Hematopoietic multipotent progenitor cell (in vitro differentiated cells): Measurements from ENCODE around the gene IL22RA2. TPM values are rescaled to one million over a fixed set of nuclear protein-coding genes. Genes with fewer than 3 reads are reported as not detected.
"Not testable (repeated sequence)": the region's sequence is repeated elsewhere in the genome, so short reads cannot be mapped to it uniquely, and the experiment has no call there.

Experiments used
- DNase-seq, 3 donors: peaks; one replicate each; pipeline ENCODE4 v3.0.0-alpha.2; 2011 to 2015; ENCODE audit warnings: low read depth in 2 of 3, low spot score in 2 of 3
- total RNA-seq: library from RNA; depleted of rRNA; stranded (reverse); fragments of >200 nt; gene quantifications from one replicate; pipeline ENCODE4 v1.2.3, GENCODE V29; 2012

Gene IL22RA2
- total RNA-seq, 1 donor: not detected

- DNase-seq: no peak
These were observed 46.5 kb downstream of the IL22RA2 start for GRCh38 chr6:137126875-137127485.

- no peak for DNase-seq
These were observed 50.4 kb downstream of the IL22RA2 start for GRCh38 chr6:137123078-137123477.

- no peak for DNase-seq
These were observed 50.8 kb downstream of the IL22RA2 start for GRCh38 chr6:137122612-137123011.

- no peak for DNase-seq
These were observed 51.9 kb downstream of the IL22RA2 start for GRCh38 chr6:137121401-137121997.

- DNase-seq: no peak
These were observed 52.7 kb downstream of the IL22RA2 start for GRCh38 chr6:137120748-137121147.

GRCh38 chr6:137119196-137120104 is 54.0 kb downstream of the IL22RA2 start:
- no peak for DNase-seq

GRCh38 chr6:137117581-137117980 is 55.9 kb downstream of the IL22RA2 start:
- DNase-seq: no peak

- no peak for DNase-seq
These were observed 56.6 kb downstream of the IL22RA2 start for GRCh38 chr6:137116807-137117206.

GRCh38 chr6:137115658-137116057 is 57.8 kb downstream of the IL22RA2 start:
- DNase-seq: no peak

- DNase-seq: no peak
These were observed 61.4 kb downstream of the IL22RA2 start for GRCh38 chr6:137112067-137112355.

- no peak for DNase-seq
These were observed 62.0 kb downstream of the IL22RA2 start for GRCh38 chr6:137111296-137112066.

- no peak for DNase-seq
These were observed 65.7 kb downstream of the IL22RA2 start for GRCh38 chr6:137107767-137108105.

GRCh38 chr6:137107047-137107766 is 66.2 kb downstream of the IL22RA2 start:
- DNase-seq: not testable (repeated sequence)

GRCh38 chr6:137106183-137106582 is 67.3 kb downstream of the IL22RA2 start:
- no peak for DNase-seq

GRCh38 chr6:137105375-137105774 is 68.1 kb downstream of the IL22RA2 start:
- no peak for DNase-seq

- DNase-seq: no peak
These were observed 68.5 kb downstream of the IL22RA2 start for GRCh38 chr6:137104926-137105325.

- no peak for DNase-seq
These were observed 70.5 kb downstream of the IL22RA2 start for GRCh38 chr6:137102851-137103492.

- DNase-seq: no peak
These were observed 71.2 kb downstream of the IL22RA2 start for GRCh38 chr6:137102050-137102848.

- DNase-seq: no peak
These were observed 73.6 kb downstream of the IL22RA2 start for GRCh38 chr6:137099689-137100403.
